Measurements from ENCODE around the gene KIAA0930.

DNA sequence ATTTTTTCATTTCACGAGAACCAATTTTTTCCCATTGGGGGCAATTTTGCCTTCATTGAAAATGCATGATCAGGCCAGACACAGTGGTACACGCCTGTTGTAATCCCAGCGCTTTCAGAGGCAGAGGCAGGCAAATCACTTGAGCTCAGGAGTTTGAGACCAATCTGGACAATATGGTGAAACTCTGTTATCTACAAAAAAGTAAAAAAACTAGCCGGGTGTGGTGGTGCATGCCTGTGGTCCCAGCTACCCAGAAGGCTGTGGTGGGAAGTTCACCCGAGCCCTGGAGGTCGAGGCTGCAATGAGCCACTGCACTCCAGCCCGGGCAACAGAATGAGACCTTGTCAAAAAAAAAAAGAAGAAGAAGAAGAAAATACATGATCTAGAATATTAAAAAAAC is 24.8 kb upstream of the KIAA0930 start:
- TF ChIP-seq, protein P1, sequence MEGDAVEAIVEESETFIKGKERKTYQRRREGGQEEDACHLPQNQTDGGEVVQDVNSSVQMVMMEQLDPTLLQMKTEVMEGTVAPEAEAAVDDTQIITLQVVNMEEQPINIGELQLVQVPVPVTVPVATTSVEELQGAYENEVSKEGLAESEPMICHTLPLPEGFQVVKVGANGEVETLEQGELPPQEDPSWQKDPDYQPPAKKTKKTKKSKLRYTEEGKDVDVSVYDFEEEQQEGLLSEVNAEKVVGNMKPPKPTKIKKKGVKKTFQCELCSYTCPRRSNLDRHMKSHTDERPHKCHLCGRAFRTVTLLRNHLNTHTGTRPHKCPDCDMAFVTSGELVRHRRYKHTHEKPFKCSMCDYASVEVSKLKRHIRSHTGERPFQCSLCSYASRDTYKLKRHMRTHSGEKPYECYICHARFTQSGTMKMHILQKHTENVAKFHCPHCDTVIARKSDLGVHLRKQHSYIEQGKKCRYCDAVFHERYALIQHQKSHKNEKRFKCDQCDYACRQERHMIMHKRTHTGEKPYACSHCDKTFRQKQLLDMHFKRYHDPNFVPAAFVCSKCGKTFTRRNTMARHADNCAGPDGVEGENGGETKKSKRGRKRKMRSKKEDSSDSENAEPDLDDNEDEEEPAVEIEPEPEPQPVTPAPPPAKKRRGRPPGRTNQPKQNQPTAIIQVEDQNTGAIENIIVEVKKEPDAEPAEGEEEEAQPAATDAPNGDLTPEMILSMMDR (IDR thresholded peaks at IDR 0.05), result no peak
- no peak for TF ChIP-seq POLR2A (IDR thresholded peaks at IDR 0.05)
